GM12878 (cell line): ENCODE data around the gene SI. TPM values are rescaled to one million over a fixed set of nuclear protein-coding genes. Genes with fewer than 3 reads are reported as not detected.

Experiments
- ATAC-seq: fragments of 200-7000 bp; cut with Tn5 transposase; 3 replicates; pipeline ENCODE4 v1.9.1; 2020; ENCODE audit warnings: mild to moderate bottlenecking, moderate library complexity
- BruUV-seq: library from RNA; stranded (reverse); fragments of 400-500 nt; replicated peaks from 2 replicates; lab custom pipeline; 2021; lab: Mats Ljungman, UMichigan
- CTCF ChIA-PET: fragments of 300-600 bp; sonication (Branson Sonifier 250); formaldehyde crosslinking; extraction: SDS; loops from one replicate; lab custom pipeline; 2021; ENCODE audit warnings: inconsistent platforms; lab: Yijun Ruan, JAX
- POLR2A ChIA-PET: fragments of 350-600 bp; formaldehyde crosslinking; extraction: SDS; loops from one replicate; lab custom pipeline; 2021; ENCODE audit warnings: inconsistent platforms; lab: Charles Lee
- RAD21 ChIA-PET: fragments of 300-600 bp; sonication (Branson Sonifier 250); formaldehyde crosslinking; loops from one replicate; lab custom pipeline; 2023; ENCODE audit warnings: antibody characterized with exemption; ENCODE audit not compliant: unreplicated experiment; lab: Charles Lee
- SMC1A ChIA-PET: fragments of 300-600 bp; sonication (Branson Sonifier 250); formaldehyde crosslinking; loops from one replicate; lab custom pipeline; 2023; ENCODE audit not compliant: unreplicated experiment, uncharacterized antibody; lab: Charles Lee
- DNase-seq: peaks from one replicate; pipeline ENCODE4 v3.0.0-alpha.2; 2011; ENCODE audit warnings: low read depth, low spot score
- FAIRE-seq: peaks from 3 replicates; lab custom pipeline; 2011; peaks lifted over from hg19 to GRCh38; lab: Jason Lieb, UNC
- H2AFZ ChIP-seq: 2 replicates; pipeline ENCODE4 v1.6.0; 2011; ENCODE audit warnings: low read depth, low read length, control low read depth; ENCODE audit not compliant: control insufficient read depth
- H3K27ac ChIP-seq: 2 replicates; pipeline ENCODE4 v1.5.1; 2011; ENCODE audit warnings: control low read depth; ENCODE audit not compliant: control insufficient read depth, insufficient read depth
- H3K27me3 ChIP-seq, 2 experiments: replicated peaks in 1 of 2; 2 replicates each; pipeline versions ENCODE4 v1.6.0 to v1.6.1; 2011; ENCODE audit warnings: low read length in 1 of 2; ENCODE audit not compliant: control insufficient read depth in 2 of 2, insufficient read depth in 2 of 2
- H3K36me3 ChIP-seq, 2 experiments: 2 replicates each; pipeline ENCODE4 v1.5.1; 2011; ENCODE audit warnings: low read length in 1 of 2; ENCODE audit not compliant: control insufficient read depth in 2 of 2, insufficient read depth in 2 of 2
- H3K4me1 ChIP-seq: 2 replicates; pipeline ENCODE4 v1.6.1; 2011; ENCODE audit warnings: mild to moderate bottlenecking, low read length, moderate library complexity, mixed read lengths; ENCODE audit not compliant: control insufficient read depth, insufficient read depth
- H3K4me2 ChIP-seq: 2 replicates; pipeline ENCODE4 v1.6.0; 2011; ENCODE audit warnings: control low read depth; ENCODE audit not compliant: control insufficient read depth, insufficient read depth
- H3K4me3 ChIP-seq: fragments of 200-600 bp; sonication (generic); 2 replicates; pipeline ENCODE4 v1.5.1; 2016
- H3K79me2 ChIP-seq: 2 replicates; pipeline ENCODE4 v1.6.0; 2011; ENCODE audit warnings: low read length; ENCODE audit not compliant: control insufficient read depth, insufficient read depth
- H3K9ac ChIP-seq: 2 replicates; pipeline ENCODE4 v1.8.0; 2011; ENCODE audit warnings: low read length, control low read depth, mixed read lengths; ENCODE audit not compliant: control insufficient read depth, insufficient read depth
- H3K9me3 ChIP-seq: replicated peaks from 3 replicates; pipeline ENCODE4 v1.5.1; 2011; ENCODE audit warnings: mild to moderate bottlenecking, low read length; ENCODE audit not compliant: control insufficient read depth, insufficient read depth
- H4K20me1 ChIP-seq: 2 replicates; pipeline ENCODE4 v1.6.0; 2011; ENCODE audit not compliant: control insufficient read depth, insufficient read depth
- IRF4 ChIP-seq: IDR thresholded peaks from 2 replicates; pipeline ENCODE4 v1.6.1; 2011; ENCODE audit warnings: low read depth, low read length
- MTA2 ChIP-seq: fragments of 450-650 bp; IDR thresholded peaks from 2 replicates; pipeline ENCODE4 v1.6.1; 2016; ENCODE audit warnings: low read depth, mild to moderate bottlenecking, moderate library complexity
- NFYB ChIP-seq: IDR thresholded peaks from 2 replicates; pipeline ENCODE4 v1.6.1; 2011; ENCODE audit warnings: low read depth, mild to moderate bottlenecking, low read length, improper control_type of control experiment, moderate library complexity; ENCODE audit not compliant: insufficient read depth
- SMARCA5 ChIP-seq: fragments of 450-650 bp; IDR thresholded peaks from 2 replicates; pipeline ENCODE4 v1.6.1; 2017; ENCODE audit warnings: mild to moderate bottlenecking
- ZNF384 ChIP-seq: IDR thresholded peaks from 2 replicates; pipeline ENCODE4 v1.6.1; 2012; ENCODE audit warnings: low read depth, mild to moderate bottlenecking, low read length, improper control_type of control experiment, borderline replicate concordance
- WGBS: methylation state at CpG from one replicate; pipeline ENCODE4 v1.1.6; 2016; ENCODE audit warnings: low lambda C conversion rate; ENCODE audit not compliant: insufficient replicate concordance, insufficient coverage; ENCODE audit errors: missing lambda C conversion rate; 5-methylcytosine and 5-hydroxymethylcytosine counted together
- in situ Hi-C: fragments of 300-500 bp; cut with MboI; formaldehyde crosslinking; loops from 9 replicates; pipeline ENCODE4 v1.14.3; 2018; ENCODE audit warnings: mixed read lengths
- intact Hi-C: fragments of 100-400 bp; cut with micrococcal nuclease; formaldehyde crosslinking; loops from one replicate; pipeline ENCODE4 v1.14.2; 2022; ENCODE audit not compliant: unreplicated experiment
- polyA plus RNA-seq, 11 experiments: library from polyadenylated mRNA; depleted of rRNA in 4 of 11; unstranded in 6 of 11; stranded (reverse) in 5 of 11; fragments of >200 nt; fragmentation: Nextera tagmentation in 4 of 11; fragmentation: Illumina TruSeq in 1 of 11; extraction: Ambion mirVana in 4 of 11; extraction: Trizol in 1 of 11; gene quantifications; 1 replicate in 1 of 11; 2 replicates in 10 of 11; pipeline versions ENCODE4 v1.2.1 to v1.2.3, GENCODE V29; 2011 to 2016; ENCODE audit warnings: inconsistent platforms in 2 of 11, missing spikeins in 2 of 11, low read depth in 1 of 11
- total RNA-seq, 4 experiments: library from RNA; depleted of rRNA in 3 of 4; stranded (reverse); fragments of >200 nt in 3 of 4; fragmentation: Illumina TruSeq in 1 of 4; extraction: Trizol in 1 of 4; gene quantifications; 2 replicates each; pipeline versions ENCODE4 v1.2.1 to v1.2.3, GENCODE V29; 2013 to 2021
- TF ChIP-seq, protein P1 (sequence below): IDR thresholded peaks from 2 replicates; pipeline ENCODE4 v1.6.1; 2011; ENCODE audit warnings: low read depth, mild to moderate bottlenecking, low read length, moderate library complexity, borderline replicate concordance; ENCODE audit errors: extremely low read depth
- TF ChIP-seq, protein P2 (sequence below): fragments of 450-650 bp; IDR thresholded peaks from 2 replicates; pipeline ENCODE4 v1.6.1; 2016; ENCODE audit warnings: mild to moderate bottlenecking, moderate library complexity, borderline replicate concordance
- TF ChIP-seq, protein P3 (sequence below): fragments of 450-650 bp; formaldehyde crosslinking; IDR thresholded peaks from 2 replicates; pipeline ENCODE4 v1.4.0; 2020; ENCODE audit warnings: mild to moderate bottlenecking, moderate library complexity
- TF ChIP-seq, protein P4 (sequence below): fragments of 450-650 bp; IDR thresholded peaks from 2 replicates; pipeline ENCODE4 v1.6.1; 2017; ENCODE audit warnings: mild to moderate bottlenecking, low read depth, inconsistent platforms; ENCODE audit not compliant: poor library complexity, severe bottlenecking

Gene SI
- total and polyA plus RNA-seq, 10 of the 15 experiments (the other 5 are each of a cell fraction or from before 2014, with no cell fraction given): 0.01 TPM; not detected in 9

DNA sequence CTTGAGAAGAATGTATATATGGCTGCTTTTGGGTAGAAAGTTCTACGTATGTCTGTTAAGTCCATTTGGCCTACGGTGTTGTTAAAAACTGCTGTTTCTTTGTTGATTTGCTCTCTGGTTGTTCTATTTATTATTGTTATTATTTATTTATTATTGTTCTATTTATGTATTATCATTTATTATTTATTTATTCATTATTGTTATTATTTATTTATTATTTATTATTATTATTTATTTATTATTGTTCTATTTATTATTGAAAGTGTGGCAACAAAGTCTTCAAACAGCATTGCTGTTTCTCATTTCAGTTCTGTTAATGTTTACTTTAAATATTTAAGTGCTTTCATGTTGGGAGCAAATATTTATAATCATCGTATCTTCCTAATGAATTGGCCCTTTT lies 66.7 kb downstream of the SI start:
- Histone ChIP-seq H2AFZ (no peak overlapping the region), H3K9me3 (no peaks in the 10 kb centered on the region), H3K4me3 (no peak overlapping the region), H4K20me1 (no peaks in the 10 kb centered on the region), H3K9ac (no peak overlapping the region), H3K27me3 (no peaks in the 10 kb centered on the region), H3K79me2 (no peaks in the 10 kb centered on the region), H3K36me3 (no peaks in the 10 kb centered on the region), H3K4me1 (no peaks in the 10 kb centered on the region), H3K4me2 (no peak overlapping the region), H3K27ac (no peak overlapping the region)
- FAIRE-seq: no peak
- in situ Hi-C loops (no loop called here), intact Hi-C loops (no loop called here)
- ChIA-PET CTCF (no interaction called here), POLR2A (no interaction called here), SMC1A (no interaction called here), RAD21 (no interaction called here)
- no peak for ATAC-seq
- no peak for DNase-seq
- BruUV-seq: no TSS peak
- TF ChIP-seq ZNF384: no peak
- TF ChIP-seq NFYB: no peak
- TF ChIP-seq, protein P1, sequence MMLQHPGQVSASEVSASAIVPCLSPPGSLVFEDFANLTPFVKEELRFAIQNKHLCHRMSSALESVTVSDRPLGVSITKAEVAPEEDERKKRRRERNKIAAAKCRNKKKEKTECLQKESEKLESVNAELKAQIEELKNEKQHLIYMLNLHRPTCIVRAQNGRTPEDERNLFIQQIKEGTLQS: no peak
- TF ChIP-seq, protein P2, sequence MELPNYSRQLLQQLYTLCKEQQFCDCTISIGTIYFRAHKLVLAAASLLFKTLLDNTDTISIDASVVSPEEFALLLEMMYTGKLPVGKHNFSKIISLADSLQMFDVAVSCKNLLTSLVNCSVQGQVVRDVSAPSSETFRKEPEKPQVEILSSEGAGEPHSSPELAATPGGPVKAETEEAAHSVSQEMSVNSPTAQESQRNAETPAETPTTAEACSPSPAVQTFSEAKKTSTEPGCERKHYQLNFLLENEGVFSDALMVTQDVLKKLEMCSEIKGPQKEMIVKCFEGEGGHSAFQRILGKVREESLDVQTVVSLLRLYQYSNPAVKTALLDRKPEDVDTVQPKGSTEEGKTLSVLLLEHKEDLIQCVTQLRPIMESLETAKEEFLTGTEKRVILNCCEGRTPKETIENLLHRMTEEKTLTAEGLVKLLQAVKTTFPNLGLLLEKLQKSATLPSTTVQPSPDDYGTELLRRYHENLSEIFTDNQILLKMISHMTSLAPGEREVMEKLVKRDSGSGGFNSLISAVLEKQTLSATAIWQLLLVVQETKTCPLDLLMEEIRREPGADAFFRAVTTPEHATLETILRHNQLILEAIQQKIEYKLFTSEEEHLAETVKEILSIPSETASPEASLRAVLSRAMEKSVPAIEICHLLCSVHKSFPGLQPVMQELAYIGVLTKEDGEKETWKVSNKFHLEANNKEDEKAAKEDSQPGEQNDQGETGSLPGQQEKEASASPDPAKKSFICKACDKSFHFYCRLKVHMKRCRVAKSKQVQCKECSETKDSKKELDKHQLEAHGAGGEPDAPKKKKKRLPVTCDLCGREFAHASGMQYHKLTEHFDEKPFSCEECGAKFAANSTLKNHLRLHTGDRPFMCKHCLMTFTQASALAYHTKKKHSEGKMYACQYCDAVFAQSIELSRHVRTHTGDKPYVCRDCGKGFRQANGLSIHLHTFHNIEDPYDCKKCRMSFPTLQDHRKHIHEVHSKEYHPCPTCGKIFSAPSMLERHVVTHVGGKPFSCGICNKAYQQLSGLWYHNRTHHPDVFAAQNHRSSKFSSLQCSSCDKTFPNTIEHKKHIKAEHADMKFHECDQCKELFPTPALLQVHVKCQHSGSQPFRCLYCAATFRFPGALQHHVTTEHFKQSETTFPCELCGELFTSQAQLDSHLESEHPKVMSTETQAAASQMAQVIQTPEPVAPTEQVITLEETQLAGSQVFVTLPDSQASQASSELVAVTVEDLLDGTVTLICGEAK: no peak
- TF ChIP-seq MTA2: no peak
- TF ChIP-seq, protein P3, sequence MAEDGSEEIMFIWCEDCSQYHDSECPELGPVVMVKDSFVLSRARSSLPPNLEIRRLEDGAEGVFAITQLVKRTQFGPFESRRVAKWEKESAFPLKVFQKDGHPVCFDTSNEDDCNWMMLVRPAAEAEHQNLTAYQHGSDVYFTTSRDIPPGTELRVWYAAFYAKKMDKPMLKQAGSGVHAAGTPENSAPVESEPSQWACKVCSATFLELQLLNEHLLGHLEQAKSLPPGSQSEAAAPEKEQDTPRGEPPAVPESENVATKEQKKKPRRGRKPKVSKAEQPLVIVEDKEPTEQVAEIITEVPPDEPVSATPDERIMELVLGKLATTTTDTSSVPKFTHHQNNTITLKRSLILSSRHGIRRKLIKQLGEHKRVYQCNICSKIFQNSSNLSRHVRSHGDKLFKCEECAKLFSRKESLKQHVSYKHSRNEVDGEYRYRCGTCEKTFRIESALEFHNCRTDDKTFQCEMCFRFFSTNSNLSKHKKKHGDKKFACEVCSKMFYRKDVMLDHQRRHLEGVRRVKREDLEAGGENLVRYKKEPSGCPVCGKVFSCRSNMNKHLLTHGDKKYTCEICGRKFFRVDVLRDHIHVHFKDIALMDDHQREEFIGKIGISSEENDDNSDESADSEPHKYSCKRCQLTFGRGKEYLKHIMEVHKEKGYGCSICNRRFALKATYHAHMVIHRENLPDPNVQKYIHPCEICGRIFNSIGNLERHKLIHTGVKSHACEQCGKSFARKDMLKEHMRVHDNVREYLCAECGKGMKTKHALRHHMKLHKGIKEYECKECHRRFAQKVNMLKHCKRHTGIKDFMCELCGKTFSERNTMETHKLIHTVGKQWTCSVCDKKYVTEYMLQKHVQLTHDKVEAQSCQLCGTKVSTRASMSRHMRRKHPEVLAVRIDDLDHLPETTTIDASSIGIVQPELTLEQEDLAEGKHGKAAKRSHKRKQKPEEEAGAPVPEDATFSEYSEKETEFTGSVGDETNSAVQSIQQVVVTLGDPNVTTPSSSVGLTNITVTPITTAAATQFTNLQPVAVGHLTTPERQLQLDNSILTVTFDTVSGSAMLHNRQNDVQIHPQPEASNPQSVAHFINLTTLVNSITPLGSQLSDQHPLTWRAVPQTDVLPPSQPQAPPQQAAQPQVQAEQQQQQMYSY (CRISPR knock-in tag): no peak
- TF ChIP-seq SMARCA5: no peak
- TF ChIP-seq, protein P4, sequence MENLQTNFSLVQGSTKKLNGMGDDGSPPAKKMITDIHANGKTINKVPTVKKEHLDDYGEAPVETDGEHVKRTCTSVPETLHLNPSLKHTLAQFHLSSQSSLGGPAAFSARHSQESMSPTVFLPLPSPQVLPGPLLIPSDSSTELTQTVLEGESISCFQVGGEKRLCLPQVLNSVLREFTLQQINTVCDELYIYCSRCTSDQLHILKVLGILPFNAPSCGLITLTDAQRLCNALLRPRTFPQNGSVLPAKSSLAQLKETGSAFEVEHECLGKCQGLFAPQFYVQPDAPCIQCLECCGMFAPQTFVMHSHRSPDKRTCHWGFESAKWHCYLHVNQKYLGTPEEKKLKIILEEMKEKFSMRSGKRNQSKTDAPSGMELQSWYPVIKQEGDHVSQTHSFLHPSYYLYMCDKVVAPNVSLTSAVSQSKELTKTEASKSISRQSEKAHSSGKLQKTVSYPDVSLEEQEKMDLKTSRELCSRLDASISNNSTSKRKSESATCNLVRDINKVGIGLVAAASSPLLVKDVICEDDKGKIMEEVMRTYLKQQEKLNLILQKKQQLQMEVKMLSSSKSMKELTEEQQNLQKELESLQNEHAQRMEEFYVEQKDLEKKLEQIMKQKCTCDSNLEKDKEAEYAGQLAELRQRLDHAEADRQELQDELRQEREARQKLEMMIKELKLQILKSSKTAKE: no peak
- TF ChIP-seq IRF4: no peak
- WGBS: 58% methylated on average over 3 of the region's 3 CpGs
